GM21423 (cell line): ENCODE results near the gene SRPRB.

Source experiments
- ATAC-seq: cut with Tn5 transposase; IDR thresholded peaks from one replicate; pipeline ENCODE4 v1.9.1; 2021; ENCODE audit warnings: mild to moderate bottlenecking, moderate library complexity; ENCODE audit not compliant: unreplicated experiment

The SRPRB gene, protein sequence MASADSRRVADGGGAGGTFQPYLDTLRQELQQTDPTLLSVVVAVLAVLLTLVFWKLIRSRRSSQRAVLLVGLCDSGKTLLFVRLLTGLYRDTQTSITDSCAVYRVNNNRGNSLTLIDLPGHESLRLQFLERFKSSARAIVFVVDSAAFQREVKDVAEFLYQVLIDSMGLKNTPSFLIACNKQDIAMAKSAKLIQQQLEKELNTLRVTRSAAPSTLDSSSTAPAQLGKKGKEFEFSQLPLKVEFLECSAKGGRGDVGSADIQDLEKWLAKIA

DNA sequence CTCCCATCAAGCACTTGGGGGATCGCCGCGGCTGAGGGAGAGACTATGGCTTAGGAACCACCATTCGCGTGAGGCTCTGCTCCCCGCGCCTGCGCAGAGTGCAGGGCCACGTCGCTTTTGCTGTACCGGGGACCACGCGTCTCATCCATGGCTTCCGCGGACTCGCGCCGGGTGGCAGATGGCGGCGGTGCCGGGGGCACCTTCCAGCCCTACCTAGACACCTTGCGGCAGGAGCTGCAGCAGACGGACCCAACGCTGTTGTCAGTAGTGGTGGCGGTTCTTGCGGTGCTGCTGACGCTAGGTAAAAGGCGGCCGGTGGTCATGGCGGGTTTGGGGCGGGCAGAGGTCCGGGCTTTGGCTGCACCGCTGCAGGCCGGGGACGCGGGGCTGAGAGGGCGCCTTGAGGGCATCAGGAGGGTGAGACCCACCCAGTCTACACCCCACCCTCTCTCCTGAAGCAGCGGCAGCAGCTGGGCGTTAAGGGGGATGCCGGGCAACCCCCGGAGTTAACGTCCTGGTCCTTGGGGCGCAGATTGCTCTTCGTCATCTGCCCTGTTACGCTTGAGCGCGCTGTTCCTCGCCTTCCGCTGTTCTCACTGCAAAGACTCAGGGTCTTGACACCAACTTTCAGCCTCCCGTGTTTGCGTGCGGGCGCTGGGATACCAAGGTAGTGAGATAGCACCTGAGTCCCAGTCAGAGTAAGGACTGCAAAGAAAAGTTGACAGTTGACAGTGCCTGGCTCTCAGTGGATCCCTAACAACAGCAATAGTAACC is at the start of gene SRPRB:
Gene SRPRB, plus strand, starts transcription at position 114 of the 774 bp plus-strand sequence. Its CDS starts 34 bp downstream, at position 148.
- peak; percentile 99 for ATAC-seq

DNA sequence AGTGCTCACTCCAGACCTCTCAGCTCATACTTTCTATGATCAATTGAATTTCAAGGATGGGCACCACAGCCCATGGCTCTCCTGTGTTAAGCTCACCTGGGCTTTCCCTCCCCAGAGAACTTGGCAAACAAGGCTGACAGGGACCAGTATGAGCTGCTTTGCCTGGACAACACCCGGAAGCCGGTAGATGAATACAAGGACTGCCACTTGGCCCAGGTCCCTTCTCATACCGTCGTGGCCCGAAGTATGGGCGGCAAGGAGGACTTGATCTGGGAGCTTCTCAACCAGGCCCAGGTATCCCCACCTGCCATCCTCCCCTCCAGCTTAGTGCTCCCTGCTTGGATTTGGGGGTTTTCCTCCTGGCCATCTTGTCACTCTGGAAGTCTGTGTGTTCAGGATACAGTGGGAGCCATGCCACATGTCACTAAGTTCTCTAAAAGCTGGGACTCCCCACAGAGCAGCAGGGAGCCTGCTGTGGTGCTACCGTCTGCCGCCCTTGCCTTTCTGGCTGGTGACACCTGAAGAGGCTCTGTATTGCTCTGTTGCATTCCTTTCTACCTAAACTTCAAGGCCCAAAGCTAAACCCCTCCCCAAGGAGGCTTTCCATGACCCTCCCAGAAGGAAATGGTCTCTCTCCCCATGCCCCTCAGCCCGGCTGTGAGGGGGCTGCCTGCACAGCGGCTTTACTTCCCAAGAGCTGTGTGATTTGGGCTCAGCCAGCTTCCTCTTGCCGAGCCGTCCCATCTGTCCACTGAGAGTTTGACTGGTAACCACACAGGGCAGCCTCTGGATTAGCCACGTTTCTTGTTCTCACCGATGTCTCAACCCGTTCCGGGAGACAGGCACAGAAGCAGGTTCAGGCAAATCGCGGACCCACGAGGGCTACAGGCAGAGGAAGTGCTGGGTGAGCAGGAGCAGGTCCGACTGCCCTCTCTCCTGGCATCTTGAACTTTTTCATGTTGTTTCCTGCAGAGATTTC is 48.6 kb upstream of the SRPRB start:
- ATAC-seq, result no peak

DNA sequence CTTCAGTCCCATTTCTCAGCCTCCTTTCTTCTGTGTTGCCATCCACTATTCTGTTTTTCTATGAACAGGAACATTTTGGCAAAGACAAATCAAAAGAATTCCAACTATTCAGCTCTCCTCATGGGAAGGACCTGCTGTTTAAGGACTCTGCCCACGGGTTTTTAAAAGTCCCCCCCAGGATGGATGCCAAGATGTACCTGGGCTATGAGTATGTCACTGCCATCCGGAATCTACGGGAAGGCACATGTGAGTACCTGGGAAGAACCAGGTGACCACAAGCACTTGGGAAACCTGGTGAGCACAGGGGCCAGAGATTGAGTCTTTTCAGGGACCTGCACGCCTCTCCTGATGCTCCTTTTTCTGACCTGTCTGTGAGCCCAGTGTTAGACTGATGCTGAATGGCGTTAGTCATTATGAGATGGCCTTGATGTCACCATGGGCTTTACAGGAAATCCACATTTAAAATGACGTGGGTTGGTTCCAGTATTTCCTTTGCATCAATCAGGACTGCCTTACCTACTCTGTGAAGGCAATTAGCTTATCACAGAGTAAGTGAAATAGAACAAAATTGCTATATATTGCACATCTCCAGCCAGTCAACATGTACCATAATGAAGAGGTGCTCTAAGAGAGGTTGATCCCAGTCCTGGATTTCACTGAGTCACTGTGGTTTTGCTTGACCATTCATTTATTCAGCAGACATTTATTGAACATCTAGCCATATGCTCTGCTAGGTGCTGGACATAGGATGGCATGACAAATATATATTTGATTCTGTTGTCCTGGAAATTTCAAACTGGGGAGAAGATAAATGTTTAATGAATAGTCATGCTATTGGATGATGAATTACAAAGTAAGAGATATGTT is 47.7 kb upstream of the SRPRB start:
- ATAC-seq, result no peak

DNA sequence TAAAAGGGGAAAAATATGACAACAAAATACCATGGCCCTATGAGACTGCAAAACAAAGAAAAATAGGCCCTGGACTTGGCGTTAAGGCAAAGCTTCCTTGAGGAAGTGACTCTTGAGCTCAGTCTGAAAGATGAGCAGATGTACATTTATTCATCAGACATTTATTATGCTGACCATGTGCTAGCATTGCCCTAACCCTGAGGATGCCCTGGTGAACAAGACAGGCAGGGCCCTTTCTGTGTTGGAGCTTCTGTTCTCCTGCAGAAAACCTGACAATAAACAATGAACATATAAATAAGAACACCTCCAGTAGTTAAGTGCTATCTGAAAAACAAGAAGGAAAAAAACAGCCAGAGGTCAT is 47.1 kb upstream of the SRPRB start:
- no peak for ATAC-seq

DNA sequence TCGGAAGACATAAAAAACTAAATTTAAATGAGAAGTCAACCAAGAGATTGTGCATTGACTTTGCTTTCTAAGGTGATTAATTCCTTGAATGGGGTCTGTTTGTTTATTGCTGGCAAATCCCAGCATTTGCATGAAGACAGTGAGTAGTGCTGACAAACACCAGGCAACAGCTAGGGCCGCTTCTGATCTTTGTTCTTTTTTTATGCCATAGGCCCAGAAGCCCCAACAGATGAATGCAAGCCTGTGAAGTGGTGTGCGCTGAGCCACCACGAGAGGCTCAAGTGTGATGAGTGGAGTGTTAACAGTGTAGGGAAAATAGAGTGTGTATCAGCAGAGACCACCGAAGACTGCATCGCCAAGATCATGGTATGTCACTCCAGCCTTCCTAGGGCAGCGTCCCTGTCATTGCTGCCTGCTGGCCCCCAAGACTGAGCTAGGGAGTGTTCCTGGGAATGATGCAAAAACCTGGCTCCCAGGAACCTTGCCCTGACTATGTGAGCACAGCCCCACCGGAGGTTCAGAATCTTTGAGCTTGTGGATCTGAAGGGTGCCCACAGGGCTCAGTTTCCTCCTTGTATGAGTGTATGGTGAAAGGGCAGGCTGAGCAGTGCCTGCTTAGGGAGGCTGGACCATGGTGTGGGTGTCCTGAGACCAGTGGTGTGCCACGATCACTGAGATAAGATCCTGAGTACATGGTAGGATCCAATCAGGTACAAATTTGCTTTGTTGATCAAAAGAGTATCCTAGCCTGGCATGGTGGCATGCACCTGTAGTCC is 46.5 kb upstream of the SRPRB start:
- ATAC-seq, result no peak

DNA sequence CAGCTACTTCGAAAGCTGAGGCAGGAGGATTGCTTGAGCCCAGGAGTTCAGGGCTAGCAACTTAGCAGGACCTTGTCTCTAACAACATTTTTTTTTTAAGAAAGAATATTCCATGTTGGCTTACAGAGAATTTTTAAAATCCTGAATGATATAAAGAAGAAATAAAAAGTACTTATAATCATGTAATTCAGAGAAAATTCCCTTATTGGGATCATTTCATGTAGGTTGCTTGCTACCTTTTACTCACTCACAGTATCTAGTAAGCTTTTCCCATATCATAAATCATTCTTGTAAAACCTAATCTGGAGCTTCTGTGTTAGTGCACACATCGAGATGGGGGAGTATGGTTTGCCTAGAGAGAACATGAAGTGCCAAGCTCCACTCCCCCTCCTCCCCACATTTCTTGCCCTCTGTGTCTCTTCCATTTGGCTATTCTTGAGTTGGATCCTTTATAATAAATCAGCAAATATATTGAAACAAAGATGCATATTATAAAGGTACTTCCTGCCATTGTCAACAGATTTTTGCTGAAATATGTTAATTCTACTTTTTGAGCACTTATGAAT is 45.8 kb upstream of the SRPRB start:
- ATAC-seq, result no peak

DNA sequence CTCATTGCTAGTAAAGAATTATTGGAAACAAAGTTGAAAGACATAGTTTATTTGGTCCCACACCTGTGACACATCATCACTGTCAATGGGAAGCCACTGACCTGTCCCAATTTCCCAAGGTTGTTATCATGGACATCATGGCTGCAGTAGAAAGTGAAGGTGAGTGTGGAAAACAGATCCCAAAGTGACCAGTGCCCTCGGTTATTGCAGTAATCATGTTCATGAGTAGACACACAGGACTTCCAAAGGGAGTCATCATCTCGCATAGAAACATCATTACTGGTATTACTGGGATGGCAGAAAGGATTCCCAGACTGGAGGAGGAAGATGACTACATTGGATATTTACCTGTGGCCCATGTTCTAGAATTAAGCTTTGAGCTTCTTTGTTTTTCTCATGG is 44.7 kb upstream of the SRPRB start:
- no peak for ATAC-seq

DNA sequence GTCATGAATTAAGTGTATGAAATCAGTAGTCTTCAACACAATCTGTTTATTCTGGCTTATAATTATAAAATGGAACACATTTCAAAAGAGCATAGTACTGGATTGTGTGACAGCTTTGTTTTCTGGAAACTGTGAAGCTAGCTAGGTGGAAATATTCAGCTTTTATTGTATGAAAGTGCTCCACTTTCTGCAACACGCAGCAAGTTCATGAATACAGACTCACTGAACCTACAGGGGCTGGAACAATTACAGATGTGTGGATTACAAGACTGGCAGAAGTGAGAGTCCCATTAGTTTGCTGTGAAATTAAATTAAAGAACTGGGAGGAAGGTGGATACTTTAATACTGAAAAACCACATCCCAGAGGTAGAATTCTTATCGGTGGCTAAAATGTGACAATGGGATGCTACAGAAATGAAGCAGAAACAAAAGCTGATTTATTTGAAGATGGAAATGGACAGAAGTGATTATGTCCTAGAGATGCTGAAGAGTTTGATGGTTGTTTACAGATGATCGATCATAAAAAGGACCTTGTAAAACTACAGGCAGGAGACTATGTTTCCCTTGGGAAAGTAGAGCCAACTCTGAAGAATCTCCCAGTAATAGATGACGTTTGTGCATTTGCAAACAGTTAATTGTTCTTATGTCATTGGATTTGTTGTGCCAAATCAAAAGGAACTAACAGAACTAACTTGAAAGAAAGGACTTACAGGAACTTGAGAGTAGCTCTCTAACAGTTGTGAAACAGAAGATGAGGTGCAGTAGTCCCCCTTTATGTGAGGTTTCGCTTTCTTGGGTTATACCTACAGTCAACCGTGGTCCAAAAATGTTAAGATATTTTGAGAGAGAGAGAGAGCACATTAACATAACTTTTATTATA is 43.8 kb upstream of the SRPRB start:
- ATAC-seq, result no peak

DNA sequence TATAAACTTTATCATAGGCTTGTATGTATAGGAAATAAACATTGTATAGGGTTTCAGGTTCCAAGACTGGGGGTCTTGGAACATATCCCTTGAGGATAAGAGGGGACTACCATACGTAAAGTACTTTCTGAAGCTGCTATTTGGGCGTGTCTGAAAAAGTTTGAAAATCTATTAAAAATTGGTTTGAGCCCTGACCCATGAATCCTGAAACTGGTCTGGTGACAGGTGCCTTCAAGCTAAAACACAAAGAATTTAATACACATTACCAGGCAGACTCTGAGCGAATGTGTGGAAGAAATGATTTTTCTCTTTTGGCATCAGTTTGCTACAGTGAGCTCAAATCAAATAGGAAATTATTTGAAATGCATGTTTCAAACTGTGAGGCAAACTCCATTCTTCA is 43.1 kb upstream of the SRPRB start:
- no peak for ATAC-seq

DNA sequence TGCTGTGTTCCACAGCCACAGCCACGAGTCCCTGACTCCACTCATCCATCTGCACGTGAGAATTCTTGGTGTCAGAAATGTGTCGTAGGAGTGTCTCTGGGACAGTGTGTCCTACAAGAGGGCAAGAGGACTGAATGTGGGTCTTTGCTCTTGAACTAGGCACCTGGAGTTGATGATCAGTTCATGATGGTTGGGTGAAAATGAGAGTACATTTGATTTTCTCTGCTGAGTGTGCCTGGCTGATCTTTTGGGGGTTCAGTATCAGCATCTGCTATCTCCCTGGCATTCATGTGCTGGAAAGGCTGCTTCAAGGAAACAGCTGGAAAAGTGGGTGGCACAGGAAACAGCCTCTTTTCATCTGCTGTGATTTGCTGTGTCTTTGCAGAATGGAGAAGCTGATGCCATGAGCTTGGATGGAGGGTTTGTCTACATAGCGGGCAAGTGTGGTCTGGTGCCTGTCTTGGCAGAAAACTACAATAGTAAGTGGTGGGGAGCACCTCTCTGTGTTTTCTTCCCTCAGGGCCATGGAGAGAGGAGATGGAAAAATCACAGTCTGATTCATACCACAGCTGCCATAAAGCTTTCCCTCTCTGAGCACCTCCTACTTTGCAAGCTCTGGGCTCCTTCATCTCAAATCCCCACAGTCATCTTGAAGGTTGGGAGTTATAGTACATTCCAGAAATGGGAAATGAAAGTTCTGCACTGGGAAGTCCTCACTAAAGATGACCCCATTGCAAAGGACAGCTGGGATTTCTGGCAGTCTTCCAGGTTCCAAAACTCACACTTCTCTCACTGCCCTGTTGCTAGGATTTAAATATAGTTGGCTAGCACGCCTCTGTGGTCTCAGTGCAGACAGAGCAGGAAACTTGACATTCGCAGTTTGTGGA is 41.6 kb upstream of the SRPRB start:
- no peak for ATAC-seq

DNA sequence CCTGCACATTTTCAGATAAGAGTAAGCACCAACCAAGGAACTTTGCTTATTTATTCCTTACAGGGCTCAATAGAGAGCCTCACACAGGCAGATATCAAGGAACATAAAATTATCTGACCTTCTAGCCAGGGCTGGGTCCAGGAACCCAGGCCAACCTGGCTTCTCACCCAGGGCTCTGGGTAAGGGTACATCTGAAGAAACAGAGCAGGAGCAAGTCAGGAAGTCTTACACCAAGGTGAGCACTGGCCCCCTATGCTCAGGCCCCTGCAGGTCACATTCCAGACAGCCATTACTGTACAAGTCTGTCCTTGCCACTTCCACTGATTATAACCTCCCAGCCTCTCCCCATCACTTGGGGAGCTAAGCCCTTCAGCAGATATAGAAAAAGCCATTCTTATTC is 40.4 kb upstream of the SRPRB start:
- no peak for ATAC-seq

DNA sequence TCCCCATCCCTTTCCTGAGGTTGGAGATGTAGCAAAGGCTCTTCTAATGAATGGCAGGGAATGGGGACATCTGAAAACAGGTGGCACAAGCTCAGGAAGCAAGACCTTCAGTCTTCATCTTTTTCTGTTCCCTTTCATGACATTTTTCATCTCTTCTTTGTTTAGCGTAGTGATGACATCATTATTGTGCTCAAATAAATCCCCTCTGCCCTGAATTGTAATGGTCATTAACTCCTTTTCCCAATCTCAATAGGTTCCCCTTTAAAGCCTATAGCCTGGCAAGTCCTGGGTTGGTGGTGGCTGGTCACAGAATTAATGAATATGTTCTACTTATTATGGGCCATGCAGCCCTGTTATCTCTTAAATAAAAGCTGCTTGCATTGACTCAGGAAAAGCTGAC is 38.0 kb upstream of the SRPRB start:
- ATAC-seq, result no peak

DNA sequence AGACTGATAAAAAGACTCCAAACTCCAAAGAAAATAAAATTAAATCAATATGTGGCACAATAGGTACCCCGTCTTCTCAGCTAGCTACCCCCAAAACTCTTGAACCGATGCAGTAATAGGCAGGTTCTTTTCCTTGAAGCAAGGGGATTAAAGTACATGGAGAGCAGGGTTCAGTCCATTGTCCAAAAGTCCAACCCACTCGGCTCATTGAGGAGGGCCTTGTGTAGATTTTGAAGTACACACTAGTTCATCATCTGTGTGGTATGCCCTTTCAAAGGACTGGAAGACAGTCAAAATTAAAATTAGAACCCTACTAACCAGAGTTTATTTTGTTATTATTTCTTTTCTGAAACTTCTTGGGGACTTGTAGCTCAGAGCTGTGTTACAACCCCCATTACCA is 36.1 kb upstream of the SRPRB start:
- no peak for ATAC-seq

DNA sequence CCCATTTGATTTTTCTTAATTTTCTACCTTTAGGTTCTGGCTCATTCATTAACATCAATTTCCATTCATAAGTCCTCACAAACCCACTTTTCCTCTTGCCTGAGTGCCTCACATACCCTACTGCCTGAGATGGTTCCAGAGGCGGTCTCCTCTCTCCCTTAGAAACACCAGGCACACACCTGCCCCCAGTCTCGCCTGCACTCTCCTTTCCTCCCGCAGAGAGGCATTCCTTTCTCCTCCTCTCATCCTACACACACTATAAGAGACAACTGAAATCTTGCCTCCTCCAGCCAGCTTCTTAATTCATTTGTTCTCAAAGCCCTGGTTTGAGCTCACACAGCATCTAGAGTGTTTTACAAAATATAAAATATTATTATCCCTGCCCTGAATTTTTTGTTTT is 31.9 kb upstream of the SRPRB start:
- ATAC-seq, result no peak

DNA sequence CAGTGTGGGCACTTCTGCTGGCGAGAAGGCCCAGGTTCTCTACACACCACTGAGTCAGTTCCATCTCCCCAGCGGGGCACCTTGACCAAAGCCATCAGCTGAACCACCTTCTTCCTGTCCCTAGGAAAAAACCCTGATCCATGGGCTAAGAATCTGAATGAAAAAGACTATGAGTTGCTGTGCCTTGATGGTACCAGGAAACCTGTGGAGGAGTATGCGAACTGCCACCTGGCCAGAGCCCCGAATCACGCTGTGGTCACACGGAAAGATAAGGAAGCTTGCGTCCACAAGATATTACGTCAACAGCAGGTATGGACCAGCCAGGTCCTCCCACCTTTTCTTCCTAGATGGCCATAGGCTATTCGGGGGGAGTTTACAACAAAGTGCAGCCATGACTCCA is 30.3 kb upstream of the SRPRB start:
- no peak for ATAC-seq

DNA sequence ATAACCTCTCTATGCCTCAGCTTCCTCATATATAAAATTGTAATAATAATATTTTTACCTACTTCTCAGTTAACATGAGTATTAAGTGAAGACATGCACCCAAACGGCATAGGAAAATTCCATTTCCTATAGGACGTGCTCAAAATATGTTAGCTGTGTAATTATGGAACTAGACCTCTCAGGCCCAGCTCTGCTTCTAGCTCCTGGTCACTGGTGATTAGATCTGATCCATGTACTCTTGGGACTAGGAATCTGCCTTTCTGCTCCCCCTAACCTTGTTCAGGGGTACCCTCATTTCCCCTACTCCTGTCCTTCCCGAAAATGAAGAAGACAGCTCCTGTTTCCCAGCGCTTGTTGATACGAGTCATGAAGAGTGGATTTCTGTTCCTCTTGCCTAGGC is 29.8 kb upstream of the SRPRB start:
- no peak for ATAC-seq

DNA sequence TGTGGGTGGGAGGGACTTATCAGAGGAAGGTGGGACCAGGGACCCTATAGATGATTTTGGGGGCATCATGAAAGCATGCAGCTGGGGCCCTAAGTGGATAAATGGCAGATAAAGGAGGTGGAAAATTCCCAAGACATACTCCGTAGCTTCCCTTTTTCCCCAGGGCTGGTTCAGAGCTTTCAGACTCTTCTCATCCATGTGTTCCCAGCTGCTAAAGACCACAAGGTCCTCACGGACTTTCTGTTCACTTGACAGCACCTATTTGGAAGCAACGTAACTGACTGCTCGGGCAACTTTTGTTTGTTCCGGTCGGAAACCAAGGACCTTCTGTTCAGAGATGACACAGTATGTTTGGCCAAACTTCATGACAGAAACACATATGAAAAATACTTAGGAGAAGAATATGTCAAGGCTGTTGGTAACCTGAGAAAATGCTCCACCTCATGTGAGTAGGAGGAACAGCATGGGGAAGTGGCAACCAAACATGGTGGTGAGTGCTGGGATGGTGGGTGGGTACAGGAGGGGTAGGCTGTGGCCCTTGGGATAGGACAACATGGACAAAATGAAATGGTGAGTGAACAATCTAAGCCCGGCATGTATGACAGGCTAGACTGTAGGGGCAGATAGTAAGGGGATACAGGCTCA is 28.7 kb upstream of the SRPRB start:
- no peak for ATAC-seq
